GM19043 (cell line): ENCODE measurements around the gene RNASE11.

ENCODE experiments used
- ATAC-seq: cut with Tn5 transposase; IDR thresholded peaks from one replicate; pipeline ENCODE4 v1.9.1; 2021; ENCODE audit warnings: low read depth; ENCODE audit not compliant: unreplicated experiment

RNASE11 gene

DNA sequence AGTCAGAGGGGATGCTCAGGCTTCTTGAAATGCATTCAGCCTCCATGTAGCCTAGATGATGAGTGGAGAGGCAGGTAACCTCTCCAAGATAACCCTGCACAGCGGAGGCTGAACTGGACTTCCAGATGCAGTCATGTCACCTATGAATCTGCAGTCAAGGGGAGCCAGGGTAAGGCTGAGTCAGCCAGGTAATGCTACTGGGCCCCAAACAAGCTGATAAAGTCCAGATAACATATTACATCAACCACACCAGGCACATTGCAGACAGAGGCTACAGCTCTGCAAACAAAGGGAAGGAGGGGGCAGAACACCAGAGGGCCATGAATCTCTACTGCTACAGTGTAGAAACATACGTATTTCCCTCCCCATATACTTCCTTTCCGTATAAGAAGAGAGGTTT is 40.9 kb downstream of the RNASE11 start:
- no peak for ATAC-seq

GRCh38 chr14:20539906-20540305 is 47.9 kb downstream of the RNASE11 start:
- no peak for ATAC-seq
